ENCODE measurements around the gene IPPK. TPM values are rescaled to one million over a fixed set of nuclear protein-coding genes. Genes with fewer than 3 reads are reported as not detected.

Gene IPPK
- total RNA-seq, 1 experiment from 2014 or later = 15.4 TPM

- H3K4me3 ChIP-seq (replicated peaks in 1 of 2; ENCODE audit: low read depth in 1 of 2, low read length in 2 of 2) = no peak overlapping the region
- no peak overlapping the region for H2AFZ ChIP-seq (ENCODE audit: low read depth, low read length, poor library complexity, severe bottlenecking)
- ATAC-seq (no peak), DNase-seq (ENCODE audit: low read depth, low spot score) (no peak)
- TF ChIP-seq EGR1 (IDR thresholded peaks at IDR 0.05; ENCODE audit: low read depth) (no peak), ATF3 (IDR thresholded peaks at IDR 0.05) (no peak), YY1 (IDR thresholded peaks at IDR 0.05; ENCODE audit: extremely low read depth, insufficient replicate concordance, low read depth, low read length) (no peak), JUND (IDR thresholded peaks at IDR 0.05) (no peak), EZH2 (IDR thresholded peaks at IDR 0.05) (no peak), ELF1 (IDR thresholded peaks at IDR 0.05; ENCODE audit: borderline replicate concordance, low read depth) (no peak), FOSL1 (IDR thresholded peaks at IDR 0.05; ENCODE audit: low read depth) (no peak), CBX3 (IDR thresholded peaks at IDR 0.05; ENCODE audit: low read depth) (no peak), POLR2A (IDR thresholded peaks at IDR 0.05; ENCODE audit: borderline replicate concordance, extremely low read depth, insufficient read depth, insufficient read length) (no peak), REST (IDR thresholded peaks at IDR 0.05; ENCODE audit: low read depth) (no peak), ZBTB33 (IDR thresholded peaks at IDR 0.05; ENCODE audit: extremely low read depth, insufficient replicate concordance, low read length) (no peak), SP1 (IDR thresholded peaks at IDR 0.05; ENCODE audit: low read depth) (no peak), EZH2phosphoT487 (IDR thresholded peaks at IDR 0.05; ENCODE audit: borderline replicate concordance) (no peak), TCF7L2 (IDR thresholded peaks at IDR 0.05; ENCODE audit: borderline replicate concordance, extremely low read depth, insufficient read depth, insufficient read length) (no peak), SIN3A (IDR thresholded peaks at IDR 0.05; ENCODE audit: low read depth) (no peak), RAD21 (IDR thresholded peaks at IDR 0.05; ENCODE audit: low read depth) (no peak), MAX (IDR thresholded peaks at IDR 0.05) (no peak), POLR2AphosphoS5 (IDR thresholded peaks at IDR 0.05; ENCODE audit: low read depth, low read length) (no peak)
- intact Hi-C loops (cut with micrococcal nuclease) = no loop called here
- H3K27me3 ChIP-seq (ENCODE audit: insufficient read depth, low read length) = no peaks in the 10 kb centered on the region
- no peaks in the 10 kb centered on the region for H3K9me3 ChIP-seq (ENCODE audit: control insufficient read depth in 1 of 2, insufficient read depth in 1 of 2, low read depth in 1 of 2, low read length in 2 of 2)
- RAD21 ChIA-PET (ENCODE audit: low non-redundant PET in 1 of 2, low total read pairs in 2 of 2, uncharacterized antibody in 2 of 2, unreplicated experiment in 2 of 2) = no interaction called here
- no peaks in the 10 kb centered on the region for H3K79me2 ChIP-seq (ENCODE audit: insufficient read depth, low read length)
- H3K27ac ChIP-seq (ENCODE audit: low read depth, low read length) = no peak overlapping the region
- H3K4me2 ChIP-seq (ENCODE audit: low read length) = no peak overlapping the region
- H3K36me3 ChIP-seq (ENCODE audit: control insufficient read depth in 1 of 2, insufficient read depth in 2 of 2, low read length in 2 of 2) = peaks cover 23 to 45% of the 10 kb centered on the region in 2 experiments; a peak in 3 of 4 replicates
- H4K20me1 ChIP-seq (ENCODE audit: insufficient read depth) = no peaks in the 10 kb centered on the region
- POLR2A ChIA-PET = no interaction called here
- CTCF ChIA-PET = no interaction called here
- BruUV-seq (replicated peaks) = no TSS peak
- H3K9me2 ChIP-seq (ENCODE audit: insufficient read depth) = no peaks in the 10 kb centered on the region
- no peak overlapping the region for H3K9ac ChIP-seq (ENCODE audit: low read length)
- no peaks in the 10 kb centered on the region for H3K4me1 ChIP-seq (ENCODE audit: control insufficient read depth in 1 of 2, insufficient read depth in 2 of 2, low read length in 2 of 2)
These were observed 31.3 kb downstream of the IPPK start for GRCh38 chr9:92638621-92639101.

Measured in HCT116 (cell line).